H9 (cell line): Measurements from ENCODE around the gene GNB3. TPM values are rescaled to one million over a fixed set of nuclear protein-coding genes. Genes with fewer than 3 reads are reported as not detected.

Source experiments
- DNase-seq: peaks from one replicate; pipeline ENCODE4 v3.0.0-alpha.2; 2017
- H2AFZ ChIP-seq: one replicate; pipeline ENCODE4 v1.6.1; 2013; ENCODE audit warnings: mild to moderate bottlenecking, low read length, control low read depth, moderate library complexity
- H2AK5ac ChIP-seq: 2 replicates; pipeline ENCODE4 v1.6.1; 2013; ENCODE audit warnings: low read length, control low read depth, mixed read lengths; ENCODE audit not compliant: insufficient read length
- H2BK120ac ChIP-seq: one replicate; pipeline ENCODE4 v1.6.1; 2013; ENCODE audit warnings: low read depth, mild to moderate bottlenecking, low read length, control low read depth, inconsistent platforms; ENCODE audit not compliant: poor library complexity, severe bottlenecking
- H2BK12ac ChIP-seq: 2 replicates; pipeline ENCODE4 v1.6.1; 2013; ENCODE audit warnings: low read length, control low read depth, mixed read lengths, low read depth; ENCODE audit not compliant: insufficient read length
- H2BK15ac ChIP-seq: 2 replicates; pipeline ENCODE4 v1.6.1; 2013; ENCODE audit warnings: low read depth, low read length, control low read depth
- H2BK20ac ChIP-seq: one replicate; pipeline ENCODE4 v1.6.1; 2013; ENCODE audit warnings: low read depth, mild to moderate bottlenecking, low read length, control low read depth, inconsistent platforms; ENCODE audit not compliant: poor library complexity, severe bottlenecking
- H2BK5ac ChIP-seq: 2 replicates; pipeline ENCODE4 v1.6.1; 2013; ENCODE audit warnings: low read length, control low read depth, mixed read lengths; ENCODE audit not compliant: insufficient read length
- H3K14ac ChIP-seq: 2 replicates; pipeline ENCODE4 v1.6.1; 2013; ENCODE audit warnings: low read length, control low read depth; ENCODE audit not compliant: insufficient read depth
- H3K18ac ChIP-seq: 2 replicates; pipeline ENCODE4 v1.6.1; 2013; ENCODE audit warnings: low read depth, mild to moderate bottlenecking, mixed read lengths, low read length, control low read depth; ENCODE audit not compliant: insufficient read length
- H3K23ac ChIP-seq: 2 replicates; pipeline ENCODE4 v1.6.1; 2013; ENCODE audit warnings: low read length, control low read depth, mixed read lengths, low read depth; ENCODE audit not compliant: insufficient read length
- H3K23me2 ChIP-seq: 2 replicates; pipeline ENCODE4 v1.6.1; 2013; ENCODE audit warnings: low read depth, mild to moderate bottlenecking, mixed read lengths, low read length, control low read depth; ENCODE audit not compliant: insufficient read length, poor library complexity, severe bottlenecking
- H3K27ac ChIP-seq: 2 replicates; pipeline ENCODE4 v1.5.1; 2013; ENCODE audit warnings: low read length, control low read depth, mixed read lengths, low read depth; ENCODE audit not compliant: insufficient read length
- H3K27me3 ChIP-seq: 2 replicates; pipeline ENCODE4 v1.6.1; 2013; ENCODE audit warnings: low read length, control low read depth, inconsistent platforms; ENCODE audit not compliant: insufficient read depth
- H3K4ac ChIP-seq: 2 replicates; pipeline ENCODE4 v1.6.1; 2013; ENCODE audit warnings: low read depth, mild to moderate bottlenecking, control low read depth, inconsistent platforms, low read length, moderate library complexity
- H3K4me1 ChIP-seq: 2 replicates; pipeline ENCODE4 v1.6.1; 2013; ENCODE audit warnings: low read length, control low read depth, inconsistent platforms; ENCODE audit not compliant: insufficient read depth
- H3K4me2 ChIP-seq: 2 replicates; pipeline ENCODE4 v1.6.1; 2013; ENCODE audit warnings: low read length, control low read depth, mixed read lengths; ENCODE audit not compliant: insufficient read length, insufficient read depth
- H3K56ac ChIP-seq: 2 replicates; pipeline ENCODE4 v1.6.1; 2013; ENCODE audit warnings: low read depth, mild to moderate bottlenecking, mixed read lengths, low read length, control low read depth; ENCODE audit not compliant: insufficient read length
- H3K79me1 ChIP-seq: 2 replicates; pipeline ENCODE4 v1.6.1; 2013; ENCODE audit warnings: low read depth, mild to moderate bottlenecking, moderate library complexity, low read length, control low read depth, inconsistent platforms; ENCODE audit not compliant: insufficient read depth, poor library complexity, severe bottlenecking
- H3K79me2 ChIP-seq: 2 replicates; pipeline ENCODE4 v1.6.1; 2013; ENCODE audit warnings: low read length, control low read depth, inconsistent platforms; ENCODE audit not compliant: insufficient read depth
- H3K9ac ChIP-seq: 2 replicates; pipeline ENCODE4 v1.6.1; 2013; ENCODE audit warnings: low read length, control low read depth, mixed read lengths; ENCODE audit not compliant: insufficient read length; ENCODE audit errors: extremely low read depth
- H3K9me3 ChIP-seq: one replicate; pipeline ENCODE4 v1.6.1; 2013; ENCODE audit warnings: low read depth, low read length, inconsistent platforms; ENCODE audit not compliant: control insufficient read depth
- H3T11ph ChIP-seq: one replicate; pipeline ENCODE4 v1.6.1; 2013; ENCODE audit warnings: mild to moderate bottlenecking, low read length, control low read depth, inconsistent platforms
- H4K20me1 ChIP-seq: one replicate; pipeline ENCODE4 v1.6.1; 2013; ENCODE audit not compliant: control insufficient read depth, insufficient read length, insufficient read depth
- H4K5ac ChIP-seq: 2 replicates; pipeline ENCODE4 v1.6.1; 2013; ENCODE audit warnings: low read depth, mild to moderate bottlenecking, mixed read lengths, low read length, control low read depth; ENCODE audit not compliant: insufficient read length
- H4K8ac ChIP-seq: replicated peaks from 2 replicates; pipeline ENCODE4 v1.6.1; 2013; ENCODE audit warnings: low read length, control low read depth, mixed read lengths, low read depth; ENCODE audit not compliant: insufficient read length
- H4K91ac ChIP-seq: 2 replicates; pipeline ENCODE4 v1.6.1; 2013; ENCODE audit warnings: low read depth, mild to moderate bottlenecking, moderate library complexity, mixed read lengths, low read length, control low read depth; ENCODE audit not compliant: insufficient read length
- H3K27ac Mint-ChIP-seq, 3 experiments: 2 replicates in 2 of 3; 3 replicates in 1 of 3; pipeline ENCODE4 v1.8.0; 2020 to 2021; ENCODE audit warnings: mixed read lengths in 3 of 3, mild to moderate bottlenecking in 1 of 3, moderate library complexity in 1 of 3
- H3K27me3 Mint-ChIP-seq: 2 replicates; pipeline ENCODE4 v1.8.0; 2021; ENCODE audit warnings: low read depth, mild to moderate bottlenecking, moderate library complexity, mixed read lengths
- H3K36me3 Mint-ChIP-seq, 3 experiments: 2 replicates in 2 of 3; 3 replicates in 1 of 3; pipeline ENCODE4 v1.8.0; 2020 to 2021; ENCODE audit warnings: low read depth in 3 of 3, mixed read lengths in 3 of 3; ENCODE audit not compliant: insufficient read depth in 1 of 3
- H3K4me1 Mint-ChIP-seq, 2 experiments: 2 replicates each; pipeline ENCODE4 v1.8.0; 2020; ENCODE audit warnings: mixed read lengths in 2 of 2
- H3K4me3 Mint-ChIP-seq, 2 experiments: 2 replicates in 1 of 2; 3 replicates in 1 of 2; pipeline ENCODE4 v1.8.0; 2020 to 2021; ENCODE audit warnings: mild to moderate bottlenecking in 2 of 2, mixed read lengths in 2 of 2, moderate library complexity in 1 of 2
- H3K9me3 Mint-ChIP-seq, 2 experiments: 2 replicates in 1 of 2; 3 replicates in 1 of 2; pipeline ENCODE4 v1.8.0; 2020; ENCODE audit warnings: mild to moderate bottlenecking in 2 of 2, mixed read lengths in 2 of 2, moderate library complexity in 1 of 2
- WGBS: extraction: QIAGEN DNeasy Blood & Tissue Kit; methylation state at CpG from one replicate; pipeline ENCODE4 v1.1.7; 2013; ENCODE audit warnings: missing lambda C conversion rate, low lambda C conversion rate, mixed read lengths; ENCODE audit not compliant: insufficient read length; ENCODE audit errors: extremely low coverage; 5-methylcytosine and 5-hydroxymethylcytosine counted together
- total RNA-seq: library from RNA; stranded (reverse); gene quantifications from 2 replicates; pipeline ENCODE4 v1.2.1, GENCODE V29; 2021
- TF ChIP-seq, protein P1 (sequence below): fragments of 200-600 bp; sonication (generic); conservative IDR thresholded peaks from 3 replicates; pipeline ENCODE4 v1.8.0; 2021; ENCODE audit warnings: antibody characterized with exemption, mild to moderate bottlenecking

The GNB3 gene
- total RNA-seq, 1 experiment from 2014 or later: 17.3 TPM

DNA sequence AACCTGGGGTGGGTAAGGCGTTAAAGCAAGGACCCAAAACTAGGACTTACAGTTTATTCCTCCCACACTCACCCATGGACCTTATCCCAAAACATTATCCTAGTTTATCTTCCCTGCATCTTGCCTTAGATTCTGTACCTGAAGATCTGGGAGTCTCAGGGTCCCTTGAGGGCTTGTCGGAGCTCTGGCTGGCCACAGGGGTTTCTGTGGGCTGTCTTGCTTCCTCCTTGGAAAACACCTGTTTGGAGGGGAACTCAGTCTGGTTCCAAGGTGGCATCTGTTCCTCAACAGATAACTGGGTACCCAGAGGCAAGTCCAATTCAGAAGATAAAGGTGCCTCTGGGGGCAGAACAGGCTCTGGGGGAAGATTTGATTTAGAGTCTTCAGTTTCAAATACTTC lies 8.7 kb downstream of the GNB3 start:
- Histone ChIP-seq H3K14ac (no peak overlapping the region), H2BK120ac (no peak overlapping the region), H3K18ac (no peak overlapping the region), H3K56ac (no peak overlapping the region), H4K91ac (no peak overlapping the region), H3K4me1 (no peaks in the 10 kb centered on the region; the same call in 1 of the 2 replicates), H2BK20ac (no peak overlapping the region), H3K9ac (no peak overlapping the region), H2AFZ (no peak overlapping the region), H3K23ac (no peak overlapping the region), H4K20me1 (peaks cover 2% of the 10 kb centered on the region), H2BK5ac (no peak overlapping the region), H3T11ph (no peak overlapping the region), H2BK12ac (no peak overlapping the region), H2BK15ac (no peak overlapping the region), H4K8ac (no peak overlapping the region), H4K5ac (no peak overlapping the region), H3K79me2 (peaks cover 5% of the 10 kb centered on the region; the same call in 1 of the 2 replicates), H2AK5ac (no peak overlapping the region), H3K23me2 (peaks cover 16% of the 10 kb centered on the region), H3K9me3 (no peaks in the 10 kb centered on the region), H3K4me2 (no peak overlapping the region), H3K27me3 (no peaks in the 10 kb centered on the region), H3K79me1 (no peaks in the 10 kb centered on the region), H3K27ac (no peak overlapping the region), H3K4ac (no peak overlapping the region)
- Mint-ChIP-seq H3K27ac (no peak overlapping the region; a peak in 1 of 7 replicates), H3K36me3 (peaks cover 28 to 66% (median 63%) of the 10 kb centered on the region in 3 experiments), H3K4me3 (peak overlapping the region; percentile 94 to 98), H3K27me3 (no peaks in the 10 kb centered on the region), H3K4me1 (peaks cover 24 to 26% of the 10 kb centered on the region in 2 experiments), H3K9me3 (no peaks in the 10 kb centered on the region; a peak in 1 of 5 replicates)
- TF ChIP-seq, protein P1, sequence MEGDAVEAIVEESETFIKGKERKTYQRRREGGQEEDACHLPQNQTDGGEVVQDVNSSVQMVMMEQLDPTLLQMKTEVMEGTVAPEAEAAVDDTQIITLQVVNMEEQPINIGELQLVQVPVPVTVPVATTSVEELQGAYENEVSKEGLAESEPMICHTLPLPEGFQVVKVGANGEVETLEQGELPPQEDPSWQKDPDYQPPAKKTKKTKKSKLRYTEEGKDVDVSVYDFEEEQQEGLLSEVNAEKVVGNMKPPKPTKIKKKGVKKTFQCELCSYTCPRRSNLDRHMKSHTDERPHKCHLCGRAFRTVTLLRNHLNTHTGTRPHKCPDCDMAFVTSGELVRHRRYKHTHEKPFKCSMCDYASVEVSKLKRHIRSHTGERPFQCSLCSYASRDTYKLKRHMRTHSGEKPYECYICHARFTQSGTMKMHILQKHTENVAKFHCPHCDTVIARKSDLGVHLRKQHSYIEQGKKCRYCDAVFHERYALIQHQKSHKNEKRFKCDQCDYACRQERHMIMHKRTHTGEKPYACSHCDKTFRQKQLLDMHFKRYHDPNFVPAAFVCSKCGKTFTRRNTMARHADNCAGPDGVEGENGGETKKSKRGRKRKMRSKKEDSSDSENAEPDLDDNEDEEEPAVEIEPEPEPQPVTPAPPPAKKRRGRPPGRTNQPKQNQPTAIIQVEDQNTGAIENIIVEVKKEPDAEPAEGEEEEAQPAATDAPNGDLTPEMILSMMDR: no peak
- DNase-seq: no peak
- WGBS: no CpG with 5 or more reads among the region's 2 CpGs
